NCI-H526 (cell line): ENCODE results near the gene TOP3A.

Experiments
- DNase-seq, 2 experiments: peaks; one replicate each; lab custom pipeline; 2025; lab: John Stamatoyannopoulos, UW

TOP3A gene

DNA sequence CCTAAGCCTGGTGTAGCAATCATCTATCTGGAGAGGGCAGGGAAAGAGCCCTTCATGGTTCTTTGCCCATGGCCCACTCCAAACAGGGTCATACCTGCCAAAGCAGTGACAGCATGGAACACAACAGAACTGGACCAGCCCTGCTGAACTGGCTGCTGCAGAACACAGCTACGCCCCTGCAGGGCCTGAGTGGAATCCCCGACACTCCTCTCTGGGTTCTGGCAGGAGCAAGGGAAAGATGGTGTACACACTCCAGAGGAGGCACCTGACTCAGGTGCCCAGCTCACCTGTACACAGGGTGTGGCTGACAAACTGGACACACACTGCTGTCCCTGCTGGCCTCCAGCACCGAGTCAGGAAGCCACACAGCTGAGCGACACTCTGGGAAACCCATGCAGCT is 34.5 kb downstream of the TOP3A start:
- DNase-seq = peak in 1 of 2 experiments; percentile 29

DNA sequence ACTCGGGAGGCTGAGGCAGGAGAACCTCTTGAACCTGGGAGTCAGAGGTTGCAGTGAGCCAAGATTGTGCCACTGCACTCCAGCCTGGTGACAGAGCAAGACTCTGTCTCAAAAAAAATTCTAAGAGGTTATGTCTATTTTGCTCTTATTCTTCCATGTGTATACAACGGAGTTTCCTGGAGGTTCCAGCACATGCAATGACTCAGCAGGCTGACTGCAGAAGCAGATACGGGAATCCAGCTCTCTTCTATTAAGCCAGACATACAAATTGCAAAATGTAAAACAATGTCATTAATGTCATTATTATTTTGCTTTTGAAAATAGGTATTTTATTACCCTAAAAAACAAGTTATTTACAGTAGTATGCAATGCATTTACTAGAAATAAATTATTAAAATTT is 35.9 kb downstream of the TOP3A start:
- no peak for DNase-seq

- no peak for DNase-seq
Observed at GRCh38 chr17:18277076-18277475, 37.7 kb downstream of the TOP3A start.

DNA sequence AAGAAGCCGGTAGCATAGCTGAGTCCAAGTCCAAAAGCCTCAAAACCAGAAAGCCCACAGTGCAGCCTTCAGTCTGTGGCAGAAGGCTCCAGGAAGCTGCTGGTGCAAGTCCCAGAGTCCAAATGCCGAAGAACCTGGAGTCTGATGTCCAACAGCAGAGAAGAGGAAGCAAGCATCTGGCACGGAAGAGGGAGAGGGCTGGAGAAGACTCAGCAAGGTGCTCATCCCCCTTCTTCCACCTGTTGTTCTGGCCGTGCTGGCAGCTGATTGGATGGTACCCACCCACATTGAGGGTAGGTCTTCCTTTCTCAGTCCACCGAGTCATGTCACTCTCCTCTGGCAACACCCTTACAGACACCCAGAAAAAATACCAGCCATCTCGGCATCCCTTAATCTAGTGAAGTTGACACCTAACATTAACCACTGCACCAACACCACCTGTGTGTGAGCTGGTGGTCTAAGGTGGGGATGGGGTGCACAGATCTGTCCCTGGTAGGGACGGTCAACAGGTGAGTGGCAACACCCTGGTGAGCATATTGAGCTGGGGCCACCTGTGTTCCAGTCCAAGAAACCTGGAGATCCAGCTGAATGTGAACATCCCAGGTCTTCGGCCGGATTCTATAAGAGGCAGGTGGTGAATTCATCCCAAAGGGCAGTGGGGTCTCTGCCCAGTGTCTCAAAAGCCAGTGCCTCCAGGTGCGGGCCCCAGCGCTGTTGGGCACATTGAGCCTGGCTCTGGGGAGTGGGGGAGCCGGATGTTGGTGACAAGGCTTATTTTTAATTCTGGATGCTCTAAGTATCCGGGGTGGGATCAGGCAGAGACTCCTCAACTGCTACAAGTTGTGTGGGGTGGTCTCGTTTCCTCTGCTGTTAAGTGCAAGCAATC is 44.5 kb downstream of the TOP3A start:
- DNase-seq = no peak

- DNase-seq = no peak
Observed at GRCh38 chr17:18267927-18268711, 46.7 kb downstream of the TOP3A start.

- no peak for DNase-seq
Observed at GRCh38 chr17:18267366-18267765, 47.4 kb downstream of the TOP3A start.

DNA sequence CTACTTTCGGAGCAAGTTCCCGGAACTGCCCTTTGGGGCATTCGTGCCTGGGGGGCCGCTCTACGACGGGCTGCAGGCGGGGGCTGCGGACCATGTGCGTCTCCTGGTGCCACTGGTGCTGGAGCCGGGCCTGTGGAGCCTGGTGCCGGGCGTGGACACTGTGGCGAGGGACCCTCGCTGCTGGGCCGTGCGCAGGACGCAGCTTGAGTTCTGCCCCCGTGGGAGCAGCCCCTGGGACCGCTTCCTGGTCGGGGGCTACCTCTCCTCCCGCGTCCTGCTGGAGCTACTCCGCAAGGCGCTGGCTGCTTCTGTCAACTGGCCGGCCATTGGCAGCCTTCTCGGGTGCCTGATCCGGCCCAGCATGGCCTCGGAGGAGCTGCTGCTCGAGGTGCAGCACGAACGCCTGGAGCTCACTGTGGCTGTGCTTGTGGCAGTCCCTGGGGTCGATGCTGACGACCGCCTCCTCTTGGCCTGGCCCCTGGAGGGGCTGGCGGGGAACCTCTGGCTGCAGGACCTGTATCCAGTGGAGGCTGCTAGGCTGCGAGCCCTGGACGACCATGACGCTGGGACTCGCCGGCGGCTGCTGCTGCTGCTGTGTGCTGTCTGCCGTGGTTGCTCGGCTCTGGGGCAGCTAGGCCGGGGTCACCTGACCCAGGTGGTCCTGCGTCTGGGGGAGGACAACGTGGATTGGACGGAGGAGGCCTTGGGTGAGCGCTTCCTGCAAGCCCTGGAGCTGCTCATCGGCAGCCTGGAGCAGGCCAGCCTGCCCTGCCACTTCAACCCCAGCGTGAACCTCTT is 50.7 kb downstream of the TOP3A start:
- no peak for DNase-seq

DNA sequence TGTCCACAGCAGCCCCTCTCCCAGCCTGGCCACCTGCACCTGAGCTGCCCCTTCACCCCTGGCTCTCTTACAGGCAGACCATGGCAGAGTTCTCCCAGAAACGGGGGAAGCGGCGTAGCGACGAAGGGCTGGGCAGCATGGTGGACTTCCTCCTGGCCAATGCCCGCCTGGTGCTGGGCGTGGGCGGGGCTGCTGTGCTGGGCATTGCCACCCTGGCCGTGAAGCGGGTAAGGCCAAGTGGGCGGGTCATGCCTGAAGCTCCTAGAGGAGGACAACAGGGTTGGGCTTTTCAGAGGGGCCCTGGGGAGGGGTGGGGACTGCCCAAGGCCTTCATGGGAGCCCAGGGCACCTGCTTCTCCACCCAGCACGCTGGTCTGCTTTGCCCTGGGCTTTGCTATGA is 52.2 kb downstream of the TOP3A start:
- DNase-seq = no peak

- no peak for DNase-seq
Observed at GRCh38 chr17:18262111-18262510, 52.7 kb downstream of the TOP3A start.

DNA sequence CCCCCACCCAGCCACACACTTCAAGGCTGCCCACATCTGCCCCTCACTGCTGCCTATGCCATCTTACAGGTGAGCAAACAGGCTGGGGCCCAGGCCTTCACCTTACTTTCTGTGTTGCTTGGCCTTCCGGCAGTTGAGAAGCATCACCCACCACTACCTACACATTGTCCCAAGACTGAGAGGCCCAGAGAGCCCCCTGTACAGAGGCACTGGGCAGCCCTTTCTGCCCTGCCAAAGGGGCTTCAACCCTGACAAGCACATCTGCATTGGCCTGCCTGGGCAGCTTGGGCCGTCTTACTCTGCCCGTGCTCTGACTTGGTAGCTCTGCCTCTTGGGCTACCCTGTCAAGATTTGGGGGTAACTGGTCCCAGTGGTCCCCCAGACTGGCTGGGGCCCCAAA is 53.1 kb downstream of the TOP3A start:
- DNase-seq = no peak

DNA sequence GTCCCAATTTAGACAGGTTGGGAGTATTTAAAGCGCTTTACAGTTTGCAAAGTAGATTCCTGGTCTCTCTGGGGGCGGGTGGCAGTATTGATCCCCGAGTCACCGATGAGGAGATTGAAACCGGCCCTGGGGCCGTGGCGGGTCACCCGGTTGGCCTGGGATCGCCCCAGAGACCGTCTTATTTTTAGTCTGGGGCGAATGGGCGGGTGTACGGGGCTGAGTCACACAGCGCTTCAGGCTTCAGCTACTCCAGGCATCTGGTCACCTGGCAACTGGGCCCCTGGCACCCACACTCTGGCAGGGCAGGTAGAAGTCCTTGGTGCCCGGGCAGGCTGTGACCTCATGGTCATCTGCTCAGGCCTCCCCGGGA is 53.7 kb downstream of the TOP3A start:
- peak in 1 of 2 experiments; percentile 29 for DNase-seq

DNA sequence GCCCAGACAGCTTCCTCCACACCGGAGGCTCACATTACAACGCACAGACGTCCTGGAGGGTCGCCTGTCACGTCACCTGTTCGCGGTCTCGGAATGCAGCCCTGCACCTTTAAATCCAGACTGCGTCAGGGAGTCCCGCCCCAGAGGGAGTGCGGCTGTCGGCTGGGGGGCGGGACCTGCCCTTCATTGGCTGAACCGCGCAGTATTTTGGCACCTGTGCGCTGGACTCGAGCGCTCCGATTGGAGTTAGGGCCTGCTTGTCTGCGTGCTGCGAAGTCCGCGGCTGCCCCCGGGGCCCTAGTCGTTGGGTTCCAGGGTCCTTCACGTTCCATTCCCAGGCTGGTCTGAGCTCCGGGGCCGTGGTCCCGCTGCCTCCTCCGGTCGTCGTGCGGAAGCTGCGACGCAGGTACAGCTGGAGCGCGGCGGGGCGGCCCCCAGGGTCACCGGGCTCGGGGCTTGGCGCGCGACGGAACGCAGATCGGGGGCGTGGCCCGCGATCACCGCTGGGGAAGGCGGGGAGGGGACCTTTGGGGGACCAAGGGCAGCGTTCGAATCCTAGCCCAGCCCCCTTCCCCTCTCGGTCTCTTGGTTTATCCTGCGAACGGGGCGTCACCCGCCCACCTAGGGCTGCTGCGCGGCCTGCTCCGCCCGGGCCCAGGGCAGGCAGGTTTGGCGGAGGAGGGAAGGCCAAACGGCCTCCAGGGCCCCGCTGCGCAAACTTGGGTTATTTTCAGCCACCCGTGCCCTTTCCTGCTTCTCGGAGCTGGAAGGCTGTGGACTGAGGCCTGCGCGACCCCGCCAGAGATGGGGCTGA is 54.3 kb downstream of the TOP3A start, which contains the start of gene MIEF2:
TSS of gene MIEF2 (plus strand) at position 331 of the 814 bp plus-strand sequence. CDS start 2,059 bp downstream, outside the sequence.
- peak; percentile 80 to 95 for DNase-seq

- no peak for DNase-seq
Observed at GRCh38 chr17:18259621-18260331, 55.0 kb downstream of the TOP3A start.

DNA sequence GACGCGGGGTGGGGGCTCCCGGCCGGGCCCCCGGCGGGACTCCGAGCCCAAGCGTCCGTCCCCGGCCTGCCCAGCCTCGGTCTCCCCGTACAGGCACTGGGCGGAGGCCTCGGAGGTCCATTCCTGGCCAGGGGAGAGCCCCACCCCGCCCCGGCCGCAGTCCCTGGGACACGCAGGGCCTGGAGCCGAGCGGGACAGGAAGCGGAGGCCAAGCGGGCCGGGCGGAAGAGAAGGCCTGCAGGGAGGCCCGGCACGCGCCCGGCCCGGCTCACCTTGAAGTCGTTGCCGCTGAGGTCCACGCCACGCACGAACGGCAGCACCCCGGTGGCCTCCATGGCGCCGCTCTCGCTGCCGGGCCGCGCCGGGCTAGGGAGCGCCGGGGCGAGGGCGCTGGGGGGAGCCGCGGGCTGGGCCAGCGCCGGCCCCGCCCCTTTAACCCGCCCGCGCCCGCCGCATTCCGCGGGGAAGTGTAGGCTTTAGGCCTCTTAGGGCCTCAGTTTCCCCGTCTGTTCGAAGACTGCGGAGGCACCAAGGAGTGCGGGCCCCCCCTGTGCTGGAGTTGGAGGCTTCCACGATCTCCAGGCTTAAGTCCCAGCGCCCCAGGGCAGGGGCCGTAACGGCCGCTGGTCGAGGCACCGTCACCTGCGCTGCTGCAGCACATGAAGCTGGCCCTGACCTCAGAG is 56.3 kb downstream of the TOP3A start, which contains the start of gene FLII:
TSS of gene FLII (minus strand) at position 383 of the 683 bp plus-strand sequence. CDS start at position 335, 48 bp downstream.
- DNase-seq = peak in 1 of 2 experiments; percentile 58

DNA sequence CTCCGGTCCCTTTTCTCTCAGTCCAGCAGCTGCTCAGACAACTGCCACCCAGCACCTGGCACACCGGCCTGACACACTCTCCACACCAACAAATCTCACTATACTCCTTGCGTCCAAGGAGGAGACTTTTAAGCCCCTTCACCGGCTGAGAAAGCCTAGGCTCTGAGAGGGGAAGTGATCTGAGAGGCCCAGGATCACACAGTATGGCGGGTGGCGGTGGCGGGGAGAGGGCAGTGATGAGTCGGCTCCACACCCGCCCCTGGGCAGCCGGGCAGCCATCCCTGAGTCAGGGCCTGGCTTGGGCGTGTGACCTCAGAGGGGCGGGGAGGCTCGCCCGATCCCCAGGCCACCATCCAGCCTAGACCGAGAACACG is 56.8 kb downstream of the TOP3A start:
- DNase-seq = peak in 1 of 2 experiments; percentile 59

DNA sequence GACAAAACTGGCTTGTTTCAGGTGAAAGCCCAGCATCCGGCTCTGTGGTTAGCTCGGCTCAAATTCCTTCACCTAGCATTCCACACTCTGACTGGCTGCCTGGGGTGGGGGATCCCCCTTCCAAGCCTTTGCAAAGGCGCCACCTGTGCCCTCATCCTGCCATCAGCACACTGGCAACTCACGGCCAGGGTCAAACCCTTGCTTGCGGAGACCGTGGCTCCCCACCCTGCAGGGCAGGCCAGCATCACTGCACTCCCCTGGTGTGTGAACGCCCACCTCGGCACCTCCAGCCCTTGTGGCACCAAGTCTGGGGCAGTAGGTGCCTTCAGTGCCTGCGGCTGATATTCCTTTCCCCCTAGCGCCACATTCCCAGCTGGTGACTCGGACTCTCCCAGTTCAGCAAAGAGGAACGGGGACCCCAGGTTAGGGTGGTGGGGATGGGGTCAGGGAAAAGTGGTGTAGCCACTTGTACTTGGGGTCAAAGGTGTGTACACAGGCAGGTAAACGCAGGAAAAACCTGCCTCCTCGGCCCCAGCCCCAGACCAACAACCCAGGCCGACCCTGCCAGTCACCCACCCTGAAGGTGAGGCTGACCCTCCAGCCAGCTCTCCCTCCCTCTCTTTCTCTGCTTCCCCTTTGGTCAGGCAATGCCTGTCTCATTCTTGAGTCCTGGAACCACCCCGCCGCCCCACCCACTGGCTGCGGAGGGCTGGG is 57.4 kb downstream of the TOP3A start:
- DNase-seq = no peak

- no peak for DNase-seq
Observed at GRCh38 chr17:18256776-18257175, 58.0 kb downstream of the TOP3A start.

DNA sequence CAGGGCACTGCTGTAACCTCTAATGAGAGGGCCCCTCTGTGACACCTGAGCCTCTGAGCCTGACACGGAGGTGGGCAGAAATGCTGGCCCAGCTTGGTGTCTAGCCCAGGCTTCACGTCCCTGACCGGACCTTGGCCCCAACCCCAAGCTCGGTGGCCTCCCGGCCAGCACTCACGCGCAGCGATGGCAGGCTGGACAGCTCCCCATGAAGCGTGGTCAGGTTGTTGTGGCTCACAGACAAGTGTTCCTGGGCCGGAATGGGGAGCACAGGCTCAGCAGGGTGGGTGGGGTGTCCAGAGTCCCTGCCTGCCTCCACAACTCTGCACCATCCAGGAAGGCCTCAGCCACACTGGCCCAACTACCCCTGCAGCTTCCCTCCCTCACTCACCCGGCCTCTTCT is 58.4 kb downstream of the TOP3A start:
- DNase-seq = no peak
